Endometrial microvascular endothelial cells (primary cell): Measurements from ENCODE around the gene KCTD1. TPM values are rescaled to one million over a fixed set of nuclear protein-coding genes. Genes with fewer than 3 reads are reported as not detected.

Experiments
- in situ Hi-C: cut with HindIII; loops from 2 replicates; pipeline ENCODE4 v1.10.0; 2017; ENCODE audit warnings: low sequenced_read_pairs, low pct_unique_long_range_greater_than_20kb; ENCODE audit errors: inconsistent ontology term
- total RNA-seq: library from RNA; depleted of rRNA; stranded (reverse); fragments of >200 nt; gene quantifications from one replicate; pipeline ENCODE4 v1.2.3, GENCODE V29; 2015; ENCODE audit errors: inconsistent ontology term

Gene KCTD1
- total RNA-seq: 8.3 TPM

GRCh38 chr18:26548415-26549262 lies at the start of gene KCTD1:
KCTD1 (minus strand) TSS chr18:26548553; CDS start chr18:26548536, 17 bp downstream.
- in situ Hi-C loops: no loop called here

DNA sequence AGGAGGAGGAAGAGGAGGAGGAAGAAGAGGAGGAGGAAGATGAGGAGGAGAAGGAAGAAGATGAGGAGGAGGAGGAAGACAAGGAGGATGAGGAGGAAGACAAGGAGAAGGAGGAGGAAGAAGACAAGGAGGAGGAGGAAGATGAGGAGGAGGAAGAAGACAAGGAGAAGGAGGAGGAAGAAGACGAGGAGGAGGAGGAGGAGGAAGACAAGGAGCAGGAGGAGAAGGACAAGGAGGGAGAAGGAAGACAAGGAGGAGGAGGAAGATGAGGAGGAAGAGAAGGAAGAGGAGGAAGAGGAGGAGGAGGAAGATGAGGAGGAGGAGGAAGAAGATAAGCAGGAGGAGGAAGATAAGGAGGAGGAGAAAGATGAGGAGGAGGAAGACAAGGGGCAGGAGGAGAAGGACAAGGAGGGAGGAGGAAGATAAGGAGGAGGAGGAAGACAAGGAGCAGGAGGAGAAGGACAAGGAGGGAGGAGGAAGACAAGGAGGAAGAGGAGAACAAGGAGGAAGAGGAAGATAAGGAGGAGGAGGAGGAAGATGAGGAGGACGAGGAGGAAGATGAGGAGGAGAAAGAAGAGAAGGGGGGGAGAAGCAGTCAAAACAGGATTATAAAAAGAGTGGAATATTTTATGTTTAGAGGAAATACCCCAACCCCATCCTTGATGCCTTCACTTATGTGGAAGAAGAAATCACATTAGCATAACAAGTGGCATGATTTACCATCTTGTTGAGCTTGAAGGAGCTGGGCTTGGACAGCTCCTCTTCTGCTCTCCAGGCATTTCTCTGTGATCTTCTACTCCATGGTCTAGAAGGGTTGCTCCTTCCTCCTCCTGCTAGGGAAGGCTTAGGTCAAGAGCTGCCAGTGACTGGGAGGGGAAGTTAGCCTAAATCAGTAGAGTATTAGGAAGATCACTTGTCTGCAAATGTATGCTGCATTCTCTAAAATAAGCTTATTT lies 45.3 kb upstream of the KCTD1 start:
- in situ Hi-C loops: no loop called here

GRCh38 chr18:26584745-26585144 lies 36.4 kb upstream of the KCTD1 start:
- in situ Hi-C loops: no loop called here

GRCh38 chr18:26579941-26580618 lies 31.7 kb upstream of the KCTD1 start:
- in situ Hi-C loops: no loop called here

- in situ Hi-C loops: no loop called here
These were observed 27.5 kb upstream of the KCTD1 start for GRCh38 chr18:26575865-26576217.

GRCh38 chr18:26574958-26575864 lies 26.9 kb upstream of the KCTD1 start:
- in situ Hi-C loops: no loop called here

- in situ Hi-C loops: no loop called here
These were observed 20.7 kb upstream of the KCTD1 start for GRCh38 chr18:26568926-26569665.

DNA sequence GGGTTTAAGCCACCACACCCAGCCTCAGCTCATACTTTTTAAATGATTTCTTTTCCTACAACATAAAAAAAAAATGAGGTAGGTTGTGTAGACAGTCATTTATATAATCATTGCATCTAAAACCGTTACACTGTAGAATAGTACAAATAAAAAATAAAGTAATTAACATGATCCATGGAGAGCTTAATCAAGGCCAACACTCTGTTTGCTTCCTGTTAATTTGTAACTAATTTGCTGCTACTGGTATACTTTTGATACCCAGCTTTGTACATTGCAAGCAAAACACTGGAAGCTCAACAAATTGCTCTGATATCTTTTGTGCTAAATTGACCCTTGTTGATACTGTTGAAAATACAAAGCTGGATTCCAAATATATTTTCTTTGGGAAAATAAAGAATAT lies 20.2 kb upstream of the KCTD1 start:
- in situ Hi-C loops: no loop called here

DNA sequence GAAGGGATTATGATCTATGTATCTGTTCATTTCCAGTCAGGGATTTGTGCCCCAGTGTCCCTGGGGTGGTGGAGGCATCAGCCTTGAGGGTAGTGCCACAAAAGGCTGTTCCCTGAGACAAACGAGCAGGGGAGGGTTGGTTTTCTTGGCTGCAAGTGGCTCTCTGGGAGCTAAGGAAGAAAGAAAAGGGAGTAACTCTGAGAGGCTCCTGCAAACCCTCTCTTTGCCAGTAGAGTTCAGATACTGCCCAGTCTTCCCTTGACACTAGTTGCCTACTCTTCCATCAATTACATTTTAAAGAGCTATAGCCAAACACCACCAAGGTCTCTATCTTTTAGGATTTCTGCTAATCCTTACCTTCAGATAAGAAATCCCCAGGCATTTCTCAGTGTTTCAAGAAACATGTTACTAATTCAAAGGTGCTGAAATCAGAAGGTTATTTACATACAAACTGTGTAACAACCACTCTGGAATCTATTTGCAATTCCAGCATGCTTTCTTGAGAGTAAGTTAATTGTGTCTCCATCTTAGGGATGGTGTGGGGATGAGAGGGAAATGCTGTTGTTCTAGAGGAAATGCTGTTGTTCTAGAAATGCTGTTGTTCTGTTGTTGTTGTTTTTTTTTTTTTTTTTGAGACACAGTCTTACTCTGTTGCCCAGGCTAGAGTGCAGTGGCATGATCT lies 18.7 kb upstream of the KCTD1 start:
- in situ Hi-C loops: no loop called here

DNA sequence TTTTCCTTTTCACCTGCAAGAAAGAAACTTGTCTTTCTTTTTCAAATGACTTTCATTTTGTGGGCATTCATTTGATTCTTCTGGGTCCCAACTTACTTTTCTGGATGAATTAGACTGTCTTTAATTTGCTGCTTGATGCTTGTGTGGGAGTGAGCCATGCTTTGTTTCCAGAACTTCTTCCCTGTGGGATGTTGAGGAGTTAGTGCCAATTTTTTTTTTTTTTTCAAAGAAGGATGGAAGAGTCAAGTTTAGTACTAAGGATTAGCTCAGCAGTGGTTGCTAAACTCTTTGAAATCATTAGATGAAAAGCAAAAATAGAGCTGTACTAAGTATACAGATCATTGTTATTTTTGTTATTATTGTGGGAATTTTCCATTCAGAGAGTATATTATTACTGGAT lies 17.2 kb upstream of the KCTD1 start:
- in situ Hi-C loops: no loop called here

DNA sequence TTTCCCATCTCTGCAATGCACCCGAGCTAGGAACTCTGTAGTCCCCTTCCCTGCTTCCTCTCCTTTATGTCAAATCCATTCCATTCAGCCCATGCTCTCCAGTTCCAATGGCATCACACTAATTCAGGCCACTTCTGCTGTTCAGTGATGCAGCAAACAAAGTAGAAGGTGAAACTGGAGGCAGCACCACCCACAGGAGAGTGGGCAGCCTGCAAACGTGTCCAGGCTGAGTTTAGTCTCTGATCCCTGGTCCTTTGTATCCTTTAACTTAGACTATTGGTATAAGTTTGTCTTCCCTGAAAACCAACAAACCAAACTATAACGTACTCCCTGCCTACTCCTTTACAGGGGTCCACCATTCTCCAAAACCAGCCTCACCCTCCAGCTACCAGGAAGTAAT lies 14.7 kb upstream of the KCTD1 start:
- in situ Hi-C loops: no loop called here

- in situ Hi-C loops: no loop called here
These were observed 14.2 kb upstream of the KCTD1 start for GRCh38 chr18:26562568-26562967.

DNA sequence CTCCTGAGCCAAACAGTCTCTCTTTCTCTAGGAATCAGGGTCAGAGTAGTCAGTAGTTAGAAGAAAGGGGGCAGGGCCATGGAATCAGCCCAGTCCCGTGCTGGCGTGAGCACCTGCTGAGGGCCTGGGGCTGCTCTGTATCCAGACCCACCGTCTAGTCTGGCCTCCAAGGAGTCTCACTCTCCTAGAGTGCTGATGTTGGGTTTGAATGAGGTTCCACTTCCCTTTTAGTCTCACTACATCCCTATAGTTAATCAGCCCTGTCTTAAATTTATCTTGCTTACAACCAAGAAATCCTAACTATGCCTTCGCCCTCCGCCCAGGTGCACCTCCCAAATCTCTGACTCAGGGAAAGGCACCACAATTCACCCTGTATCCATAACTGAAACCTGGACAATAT lies 13.4 kb upstream of the KCTD1 start:
- in situ Hi-C loops: no loop called here

DNA sequence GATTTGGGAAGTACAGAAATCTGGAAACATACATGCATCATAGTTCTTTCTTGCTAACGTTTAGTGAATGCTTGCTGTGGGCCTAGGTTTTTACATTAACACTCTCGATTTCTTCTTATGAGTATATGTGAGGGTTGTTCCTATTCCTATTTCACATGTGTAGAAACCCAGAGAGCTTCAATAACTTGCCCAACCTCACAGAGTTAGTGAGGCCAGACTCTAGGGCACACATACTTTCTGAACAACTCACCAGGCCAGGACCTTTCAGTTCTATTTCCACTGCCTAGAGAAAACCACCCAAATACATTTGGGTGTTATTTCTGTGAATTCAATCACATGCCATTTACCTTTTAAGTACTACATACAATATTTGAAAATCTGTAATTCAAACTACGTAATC lies 8.2 kb upstream of the KCTD1 start:
- in situ Hi-C loops: no loop called here

DNA sequence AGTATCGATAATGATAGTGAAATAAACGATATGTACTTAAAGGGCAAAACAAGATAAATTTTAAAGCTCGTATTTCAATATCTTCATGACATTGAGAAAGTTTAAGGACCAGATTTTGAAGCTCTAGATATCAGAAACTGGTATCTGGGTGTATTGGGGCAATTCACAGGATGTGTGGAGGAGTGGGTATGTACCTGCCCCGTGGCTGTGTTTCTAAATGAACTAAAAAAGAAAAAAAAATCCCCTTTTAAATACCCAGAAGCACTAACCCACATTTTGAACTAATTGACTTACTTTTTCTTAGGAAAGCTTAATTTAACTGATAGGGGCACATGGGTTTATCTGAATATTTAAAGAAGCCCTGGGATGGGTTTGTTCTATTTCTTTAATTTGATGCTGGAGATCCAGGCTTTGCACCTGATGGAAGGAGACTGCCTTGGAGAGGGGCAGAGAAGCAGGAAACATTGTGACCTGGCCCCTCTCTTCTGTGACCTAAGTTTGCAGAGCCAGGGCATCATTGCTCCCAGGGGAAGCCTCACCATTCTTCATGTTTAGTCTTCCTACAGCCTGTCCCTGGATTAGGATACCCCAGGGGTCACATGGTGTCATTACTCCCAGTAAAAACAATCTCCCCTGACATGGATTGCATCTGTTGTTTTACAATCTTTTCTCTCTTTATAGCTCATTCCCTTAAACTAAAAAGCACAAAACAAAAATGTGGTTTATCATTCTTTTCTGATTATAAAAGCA lies 7.6 kb upstream of the KCTD1 start:
- in situ Hi-C loops: no loop called here

DNA sequence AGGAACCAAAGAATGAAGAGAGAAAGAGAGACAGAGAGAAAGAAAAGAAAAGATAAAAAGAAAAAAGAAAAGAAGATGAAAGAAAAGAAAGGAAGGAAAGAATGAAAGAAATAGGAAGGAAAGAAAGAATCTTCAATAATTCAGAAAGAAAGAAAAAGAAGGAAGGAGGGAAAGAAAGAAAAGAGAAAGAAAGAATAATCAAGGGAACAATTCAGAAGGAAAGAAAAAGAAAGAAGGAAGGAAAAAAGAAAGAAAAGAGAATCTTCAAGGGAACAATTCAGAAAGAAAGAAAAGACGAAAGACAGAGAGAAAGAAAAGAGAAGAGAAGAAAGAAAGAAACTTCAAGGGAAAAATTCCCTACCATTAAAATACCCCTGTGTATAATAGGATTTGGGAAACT lies 5.6 kb upstream of the KCTD1 start:
- in situ Hi-C loops: no loop called here

- in situ Hi-C loops: no loop called here
These were observed 3.3 kb upstream of the KCTD1 start for GRCh38 chr18:26551695-26552081.
